ENCODE data around the gene HHIPL1.

- TF ChIP-seq POLR2A (IDR thresholded peaks at IDR 0.05; ENCODE audit: low read length), result no peak
- no peak for TF ChIP-seq GATA1 (IDR thresholded peaks at IDR 0.05; ENCODE audit: low read depth, low read length)
Measured at GRCh38 chr14:99657645-99658155, 12.8 kb downstream of the HHIPL1 start.

All from erythroblast (primary cell).